Glutamatergic neuron (in vitro differentiated cells): ENCODE measurements around the gene LGR6. TPM values are rescaled to one million over a fixed set of nuclear protein-coding genes. Genes with fewer than 3 reads are reported as not detected.

Source experiments
- DNase-seq: peaks from one replicate; pipeline ENCODE4 v3.0.0; 2022
- H3K27ac Mint-ChIP-seq: one replicate; pipeline ENCODE4 v1.8.0; 2020; ENCODE audit warnings: mild to moderate bottlenecking, mixed read lengths, inconsistent platforms; ENCODE audit not compliant: unreplicated experiment
- H3K27me3 Mint-ChIP-seq: one replicate; pipeline ENCODE4 v1.8.0; 2020; ENCODE audit warnings: mild to moderate bottlenecking, moderate library complexity, mixed read lengths, inconsistent platforms; ENCODE audit not compliant: unreplicated experiment
- H3K36me3 Mint-ChIP-seq: one replicate; pipeline ENCODE4 v1.8.0; 2020; ENCODE audit warnings: mild to moderate bottlenecking, mixed read lengths, inconsistent platforms; ENCODE audit not compliant: unreplicated experiment
- H3K4me1 Mint-ChIP-seq: one replicate; pipeline ENCODE4 v1.8.0; 2020; ENCODE audit warnings: mild to moderate bottlenecking, low read depth, mixed read lengths, inconsistent platforms; ENCODE audit not compliant: unreplicated experiment
- H3K4me3 Mint-ChIP-seq: one replicate; pipeline ENCODE4 v1.8.0; 2020; ENCODE audit warnings: mild to moderate bottlenecking, mixed read lengths, inconsistent platforms; ENCODE audit not compliant: unreplicated experiment
- H3K9me3 Mint-ChIP-seq: one replicate; pipeline ENCODE4 v1.8.0; 2020; ENCODE audit warnings: mild to moderate bottlenecking, moderate library complexity, mixed read lengths, inconsistent platforms; ENCODE audit not compliant: unreplicated experiment
- CTCF ChIP-seq: fragments of 200-600 bp; sonication (generic); IDR thresholded peaks from one replicate; pipeline ENCODE4 v1.5.0; 2021; ENCODE audit not compliant: partially characterized antibody, unreplicated experiment
- total RNA-seq: library from RNA; stranded (reverse); fragmentation: NEBNext Ultra II Directional; extraction: Animal tissue kit (Norgen Biotek cat#: 25700); gene quantifications from one replicate; pipeline ENCODE4 v1.2.1, GENCODE V29; 2021; ENCODE audit not compliant: unreplicated experiment

The LGR6 gene
- total RNA-seq, 1 donor from 2014 or later = 0.37 TPM

- peak; percentile 51 for TF ChIP-seq CTCF
- peaks cover 2% of the 10 kb centered on the region for H3K9me3 Mint-ChIP-seq
- peaks cover 4% of the 10 kb centered on the region for H3K4me1 Mint-ChIP-seq
- no peak overlapping the region for H3K4me3 Mint-ChIP-seq
- DNase-seq = peak; percentile 60
- H3K36me3 Mint-ChIP-seq = no peaks in the 10 kb centered on the region
- peaks cover 6% of the 10 kb centered on the region for H3K27me3 Mint-ChIP-seq
- peak overlapping the region; percentile 39 for H3K27ac Mint-ChIP-seq
These were observed 38.7 kb upstream of the LGR6 start for GRCh38 chr1:202154766-202155477.

GRCh38 chr1:202155478-202156021 lies 38.0 kb upstream of the LGR6 start:
- Mint-ChIP-seq H3K4me1 (peaks cover 4% of the 10 kb centered on the region), H3K27me3 (peaks cover 6% of the 10 kb centered on the region), H3K27ac (no peak overlapping the region), H3K9me3 (peaks cover 2% of the 10 kb centered on the region), H3K36me3 (no peaks in the 10 kb centered on the region), H3K4me3 (no peak overlapping the region)
- no peak for DNase-seq
- TF ChIP-seq CTCF = no peak

- Mint-ChIP-seq H3K27ac (no peak overlapping the region), H3K4me1 (peaks cover 9% of the 10 kb centered on the region), H3K27me3 (peaks cover 3% of the 10 kb centered on the region), H3K9me3 (peaks cover 2% of the 10 kb centered on the region), H3K36me3 (no peaks in the 10 kb centered on the region), H3K4me3 (no peak overlapping the region)
- no peak for DNase-seq
- TF ChIP-seq CTCF = no peak
These were observed 37.0 kb upstream of the LGR6 start for GRCh38 chr1:202156590-202156989.

- H3K27ac Mint-ChIP-seq = no peak overlapping the region
- TF ChIP-seq CTCF = no peak
- peaks cover 2% of the 10 kb centered on the region for H3K9me3 Mint-ChIP-seq
- H3K4me1 Mint-ChIP-seq = peaks cover 12% of the 10 kb centered on the region
- no peak overlapping the region for H3K4me3 Mint-ChIP-seq
- H3K36me3 Mint-ChIP-seq = no peaks in the 10 kb centered on the region
- no peak for DNase-seq
- H3K27me3 Mint-ChIP-seq = peaks cover 8% of the 10 kb centered on the region
These were observed 35.7 kb upstream of the LGR6 start for GRCh38 chr1:202157945-202158344.

DNA sequence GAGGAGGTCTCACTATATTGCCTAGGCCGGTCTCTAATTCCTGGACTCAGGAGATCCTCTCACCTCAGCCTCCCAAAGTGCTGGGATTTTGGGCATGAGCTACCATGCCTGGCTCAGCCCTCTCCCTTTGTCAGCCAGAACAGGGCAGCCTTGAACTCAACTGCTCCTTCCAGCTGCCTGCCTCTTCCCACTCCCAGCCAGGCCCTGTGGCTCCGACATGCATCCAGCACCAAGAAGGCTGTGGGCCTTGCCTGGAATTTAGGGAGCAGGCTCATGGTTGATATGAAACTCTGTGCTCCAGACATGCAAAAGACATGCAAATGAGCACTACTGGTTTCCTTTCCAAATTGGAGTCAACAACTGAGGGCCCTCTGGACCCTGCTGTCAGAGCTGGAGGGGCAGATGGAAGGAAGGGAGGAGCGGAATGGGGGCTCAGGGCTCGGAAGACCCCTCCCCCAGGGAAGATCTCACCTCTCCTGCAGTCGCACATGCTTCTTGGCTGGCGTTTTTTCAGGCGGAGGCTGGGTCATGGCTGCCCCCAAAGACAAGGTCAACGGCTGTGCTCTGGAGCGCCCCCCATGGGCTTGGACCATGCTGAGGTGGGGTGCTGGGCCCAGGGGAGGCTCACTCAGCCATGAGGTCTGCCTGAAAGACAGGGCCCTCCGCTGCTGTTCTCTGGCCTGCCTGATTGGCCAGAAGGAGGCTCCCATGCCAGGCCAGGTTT lies 34.6 kb upstream of the LGR6 start:
- Mint-ChIP-seq H3K9me3 (peaks cover 2% of the 10 kb centered on the region), H3K27me3 (peaks cover 8% of the 10 kb centered on the region), H3K4me1 (peaks cover 12% of the 10 kb centered on the region), H3K4me3 (no peak overlapping the region), H3K27ac (no peak overlapping the region), H3K36me3 (no peaks in the 10 kb centered on the region)
- TF ChIP-seq CTCF = no peak
- no peak for DNase-seq
